Central memory CD4-positive, alpha-beta T cell (primary cell): ENCODE measurements around the gene FRMD6.

Experiments used
- DNase-seq: peaks from one replicate; pipeline ENCODE4 v3.0.0; 2022

FRMD6 gene

GRCh38 chr14:51674294-51675002, 22.7 kb downstream of the FRMD6 start:
- no peak for DNase-seq

- DNase-seq, result no peak
Measured at GRCh38 chr14:51676549-51676948, 24.8 kb downstream of the FRMD6 start.

GRCh38 chr14:51677266-51677665, 25.6 kb downstream of the FRMD6 start:
- no peak for DNase-seq

DNA sequence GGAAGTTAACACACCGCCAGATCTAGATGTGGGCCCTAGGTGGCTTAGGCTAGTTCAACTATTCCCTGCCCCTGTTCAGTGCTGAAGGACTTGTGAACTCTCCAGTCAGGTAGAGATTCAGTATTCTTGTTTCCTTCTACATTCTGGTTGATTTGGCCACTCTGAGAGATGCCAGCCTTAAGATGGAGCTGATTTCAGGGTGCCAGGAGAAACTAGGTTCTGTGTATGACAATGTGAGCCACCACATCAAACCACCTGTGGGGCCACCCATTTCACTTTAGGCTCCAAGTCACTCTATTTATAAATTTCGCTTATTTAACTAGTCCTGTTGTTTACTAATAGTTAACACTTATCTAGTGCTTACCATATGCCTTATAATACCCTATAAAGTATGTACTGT, 26.0 kb downstream of the FRMD6 start:
- no peak for DNase-seq

DNA sequence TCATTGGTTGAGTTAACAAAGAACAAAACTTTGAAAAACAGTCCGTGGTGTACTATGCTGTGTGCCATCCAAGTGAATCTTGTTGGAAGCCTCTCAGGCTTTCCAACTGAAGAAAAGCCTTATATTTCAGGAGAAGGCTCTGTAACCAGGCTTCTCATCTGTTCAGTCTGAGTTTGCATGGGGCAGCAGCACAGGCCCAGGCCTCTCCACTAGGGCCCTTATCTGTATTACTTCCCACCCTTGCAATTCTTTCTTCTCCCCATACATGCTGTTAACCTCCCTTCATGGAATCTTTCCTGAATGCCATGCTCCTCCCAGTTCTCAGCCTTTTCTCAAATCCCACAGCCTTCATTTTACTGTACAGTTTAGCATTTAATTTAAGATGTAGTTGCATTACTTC, 28.3 kb downstream of the FRMD6 start:
- DNase-seq, result no peak

DNA sequence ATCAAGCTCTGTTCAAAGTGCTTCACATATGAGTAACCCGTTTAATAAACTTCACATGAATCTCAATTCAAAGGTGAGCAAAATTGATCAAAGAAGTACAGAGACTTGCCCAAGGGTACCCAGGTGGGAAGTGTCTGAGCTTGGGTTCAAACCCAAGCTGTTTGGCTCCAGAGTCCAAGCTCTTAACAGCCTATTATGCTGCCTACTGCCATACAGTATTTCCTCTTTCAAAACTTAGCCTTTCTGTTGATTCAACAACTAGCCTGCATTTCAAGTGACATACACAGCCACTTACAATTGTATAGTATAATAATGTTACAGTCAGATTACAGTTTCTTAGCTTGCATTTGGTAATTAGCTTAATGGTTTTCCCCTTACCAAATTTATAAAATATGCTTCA, 29.7 kb downstream of the FRMD6 start:
- no peak for DNase-seq

DNA sequence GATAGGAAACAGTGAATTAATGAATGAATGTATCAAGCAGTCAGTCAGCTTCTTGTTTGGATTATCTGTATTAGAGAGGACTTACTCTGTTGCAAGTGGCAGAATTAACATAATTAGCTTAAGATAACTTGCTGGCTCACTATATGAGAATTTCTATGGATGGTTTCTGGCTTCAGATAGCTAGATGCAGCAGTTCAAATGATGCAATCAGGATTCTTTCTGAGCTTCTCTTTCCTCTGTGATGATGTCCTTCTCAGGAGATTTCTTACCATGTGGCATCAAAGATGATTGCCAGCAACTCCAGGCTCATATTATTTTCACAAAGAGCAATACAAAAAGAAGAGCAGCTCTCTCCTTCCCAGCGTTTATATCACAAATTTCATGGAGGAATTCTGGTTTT, 30.7 kb downstream of the FRMD6 start:
- DNase-seq, result no peak

GRCh38 chr14:51684760-51685159, 33.0 kb downstream of the FRMD6 start:
- no peak for DNase-seq

- DNase-seq, result no peak
Measured at GRCh38 chr14:51691176-51691575, 39.5 kb downstream of the FRMD6 start.

DNA sequence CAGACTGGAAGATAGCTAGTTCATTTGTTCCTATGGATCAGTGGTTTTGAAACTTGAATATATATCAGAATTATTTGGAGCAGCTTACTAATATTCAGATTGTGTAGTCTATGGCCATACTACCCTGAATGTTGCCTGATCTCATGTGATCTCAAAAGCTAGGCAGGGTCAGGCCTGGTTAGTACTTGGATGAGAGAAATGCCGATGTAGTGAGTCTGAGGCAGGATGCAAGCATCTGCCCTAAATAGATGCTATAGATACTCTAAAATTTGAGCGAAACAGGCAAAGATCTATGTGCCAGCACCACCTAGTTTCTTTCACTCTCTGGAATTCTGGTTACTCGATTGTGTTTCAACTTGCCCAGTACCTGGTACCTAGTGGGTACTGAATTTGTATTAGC, 40.9 kb downstream of the FRMD6 start:
- DNase-seq, result no peak

GRCh38 chr14:51697848-51698247, 46.1 kb downstream of the FRMD6 start:
- DNase-seq, result no peak

GRCh38 chr14:51701951-51702350, 50.2 kb downstream of the FRMD6 start:
- DNase-seq, result no peak

DNA sequence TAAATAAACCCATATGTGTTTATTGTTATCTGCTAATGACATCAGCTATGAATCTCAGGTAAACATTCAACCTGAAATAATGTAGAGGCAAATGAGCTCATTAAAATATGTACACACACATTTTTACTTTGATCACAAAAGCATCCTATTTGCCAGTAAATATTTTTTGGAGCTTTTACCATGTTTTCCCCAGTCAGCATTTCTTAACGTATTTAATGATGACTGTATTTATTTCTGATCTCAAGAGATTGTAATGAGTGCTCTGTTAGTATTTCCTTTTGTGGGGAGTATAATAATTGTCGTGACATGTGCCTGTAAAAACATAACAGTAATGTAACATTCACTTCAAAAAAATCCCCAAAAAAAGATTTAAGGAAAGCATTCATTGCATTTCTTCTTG, 52.1 kb downstream of the FRMD6 start:
- DNase-seq, result no peak

DNA sequence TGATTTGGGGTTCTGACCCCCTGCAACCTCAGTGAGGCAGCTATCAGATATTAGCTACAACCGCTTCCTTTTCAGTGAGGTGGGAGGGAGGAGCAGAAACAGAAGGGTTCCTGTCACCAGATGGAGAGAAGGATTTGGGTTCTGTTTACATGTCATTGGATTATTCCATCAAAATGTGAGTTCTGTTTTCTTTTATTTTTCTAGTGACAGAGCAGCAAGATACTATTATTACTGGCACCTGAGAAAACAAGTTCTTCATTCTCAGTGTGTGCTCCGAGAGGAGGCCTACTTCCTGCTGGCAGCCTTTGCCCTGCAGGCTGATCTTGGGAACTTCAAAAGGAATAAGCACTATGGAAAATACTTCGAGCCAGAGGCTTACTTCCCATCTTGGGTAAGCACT, 52.8 kb downstream of the FRMD6 start:
- DNase-seq, result no peak

DNA sequence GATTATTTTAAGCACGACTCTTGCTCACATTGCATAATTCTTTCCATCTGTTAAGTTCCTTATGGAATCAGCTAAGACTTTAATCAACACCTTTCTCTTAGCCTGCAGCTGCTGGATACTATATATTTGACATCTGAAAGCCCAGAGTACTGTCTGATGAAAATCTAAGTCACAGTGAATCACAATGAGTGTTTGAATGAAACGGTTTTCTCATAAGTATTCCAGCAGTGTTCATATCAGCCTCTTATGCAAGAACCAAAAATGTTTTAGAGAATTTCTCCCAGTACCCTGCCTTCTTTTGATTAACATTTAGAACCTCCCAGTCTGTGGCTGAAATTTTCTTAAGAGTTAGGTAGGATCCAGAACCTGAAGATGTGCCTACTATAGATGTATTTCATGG, 55.6 kb downstream of the FRMD6 start:
- no peak for DNase-seq

GRCh38 chr14:51711505-51711904, 59.8 kb downstream of the FRMD6 start:
- no peak for DNase-seq

DNA sequence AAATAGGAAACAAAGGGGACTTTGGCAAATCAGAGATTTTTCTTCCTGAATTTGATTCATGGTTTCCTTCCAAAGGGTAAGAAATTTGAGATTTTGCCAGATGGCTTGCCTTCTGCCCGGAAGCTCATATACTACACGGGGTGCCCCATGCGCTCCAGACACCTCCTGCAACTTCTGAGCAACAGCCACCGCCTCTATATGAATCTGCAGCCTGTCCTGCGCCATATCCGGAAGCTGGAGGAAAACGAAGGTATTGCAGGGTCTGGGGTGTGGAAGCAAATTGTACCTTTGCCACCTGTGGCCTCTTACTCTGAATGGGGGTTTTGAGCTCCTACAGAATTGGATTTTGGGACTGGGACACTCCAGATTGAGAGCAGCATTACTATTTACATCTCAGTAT, 63.5 kb downstream of the FRMD6 start:
- DNase-seq, result no peak

DNA sequence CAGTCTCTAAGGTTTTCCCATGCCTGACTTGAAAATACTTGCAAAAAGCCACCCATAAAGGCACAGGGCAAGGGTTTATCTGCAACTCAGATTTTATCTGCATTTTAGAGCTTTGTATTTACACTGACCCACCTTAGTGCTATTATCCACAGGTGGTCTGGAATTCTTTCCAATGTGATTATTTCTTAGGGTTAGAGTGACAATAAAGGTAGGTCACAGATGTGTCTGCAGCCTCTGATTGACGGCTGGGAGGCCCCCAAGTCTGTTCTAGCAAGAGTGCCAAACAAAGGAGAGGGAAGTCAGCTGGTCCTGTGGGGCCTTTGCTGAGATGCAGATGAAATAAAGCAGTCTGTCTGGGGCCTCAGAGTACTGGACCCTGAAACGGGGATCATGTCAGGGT, 64.0 kb downstream of the FRMD6 start:
- DNase-seq, result no peak

DNA sequence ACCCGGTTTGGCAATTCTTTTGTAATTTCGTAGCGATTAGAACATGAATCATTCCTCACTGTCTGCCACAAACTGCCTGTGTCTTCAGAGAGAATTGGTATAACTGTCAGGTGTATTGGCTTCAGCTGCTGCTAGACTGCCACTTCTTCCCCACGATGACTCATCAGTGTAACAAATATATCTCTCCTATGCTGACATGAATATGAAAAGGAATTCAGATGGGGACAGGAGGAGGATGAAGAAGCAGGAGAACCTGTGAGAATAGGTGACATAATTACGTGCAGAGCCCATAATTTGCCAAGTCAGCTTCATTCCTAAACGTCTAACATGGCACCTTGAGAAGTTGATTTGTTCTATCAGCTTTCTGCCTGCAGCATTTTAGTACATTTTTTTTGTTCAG, 64.9 kb downstream of the FRMD6 start:
- no peak for DNase-seq

DNA sequence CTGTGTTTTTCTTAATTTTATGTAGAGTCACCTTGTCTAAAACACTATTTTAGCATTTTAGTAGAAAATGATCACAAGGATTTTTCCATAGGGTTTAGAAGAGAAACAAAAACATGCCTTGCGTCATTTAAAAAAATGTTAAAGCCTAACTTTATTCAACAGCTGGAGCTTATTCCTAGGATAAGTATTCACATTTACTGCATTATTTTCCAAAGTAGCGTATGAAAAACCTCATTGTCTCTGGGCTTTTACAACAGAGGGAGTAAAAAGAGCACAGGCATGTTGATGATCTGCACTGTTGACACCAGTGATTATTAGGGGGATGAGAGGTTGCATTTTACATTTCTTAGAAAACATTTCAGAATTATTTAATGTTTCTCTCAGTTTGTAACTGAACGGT, 66.1 kb downstream of the FRMD6 start:
- no peak for DNase-seq

DNA sequence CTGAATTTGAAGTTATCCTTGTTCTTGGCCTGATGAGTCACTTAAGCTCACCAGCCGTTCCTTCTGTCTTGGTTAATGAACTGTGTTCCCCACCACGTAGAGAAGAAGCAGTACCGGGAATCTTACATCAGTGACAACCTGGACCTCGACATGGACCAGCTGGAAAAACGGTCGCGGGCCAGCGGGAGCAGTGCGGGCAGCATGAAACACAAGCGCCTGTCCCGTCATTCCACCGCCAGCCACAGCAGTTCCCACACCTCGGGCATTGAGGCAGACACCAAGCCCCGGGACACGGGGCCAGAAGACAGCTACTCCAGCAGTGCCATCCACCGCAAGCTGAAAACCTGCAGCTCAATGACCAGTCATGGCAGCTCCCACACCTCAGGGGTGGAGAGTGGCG, 68.2 kb downstream of the FRMD6 start:
- no peak for DNase-seq

GRCh38 chr14:51723990-51724389, 72.3 kb downstream of the FRMD6 start:
- DNase-seq, result no peak

DNA sequence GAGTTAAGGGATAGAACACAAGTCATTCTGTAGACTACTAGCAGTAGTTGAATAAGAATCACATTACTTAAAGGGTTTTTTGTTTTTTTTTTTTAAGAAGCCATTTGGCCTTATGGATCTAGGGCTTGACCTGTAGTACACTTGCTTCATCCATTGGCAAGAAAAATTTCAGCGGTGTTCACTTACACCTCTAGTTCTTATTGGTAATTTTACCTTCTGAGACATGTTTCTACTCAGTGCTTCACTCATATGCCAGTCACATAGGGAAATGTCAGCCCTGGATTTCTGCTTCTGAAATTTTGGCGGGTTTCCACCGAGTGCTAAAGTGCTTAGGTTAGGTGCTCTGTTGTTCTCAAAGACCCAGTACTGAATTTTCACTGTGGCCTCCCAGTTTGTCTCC, 72.9 kb downstream of the FRMD6 start:
- DNase-seq, result no peak

- no peak for DNase-seq
Measured at GRCh38 chr14:51725061-51725460, 73.4 kb downstream of the FRMD6 start.

GRCh38 chr14:51726166-51726899, 74.6 kb downstream of the FRMD6 start:
- no peak for DNase-seq
